Subcutaneous abdominal adipose tissue (tissue), 5 donors: ENCODE measurements around the gene C1orf210.

Source experiments
- H3K27ac ChIP-seq: one replicate; pipeline ENCODE4 v1.7.0; 2013; ENCODE audit warnings: low read depth, mild to moderate bottlenecking, inconsistent platforms, low read length, moderate library complexity
- H3K27me3 ChIP-seq, 5 donors: one replicate each; pipeline ENCODE4 v1.7.0; 2013; ENCODE audit warnings: low read length in 5 of 5, inconsistent platforms in 1 of 5; ENCODE audit not compliant: control insufficient read depth in 5 of 5, insufficient read depth in 4 of 5
- H3K36me3 ChIP-seq, 5 donors: one replicate each; pipeline ENCODE4 v1.7.0; 2013; ENCODE audit warnings: low read length in 5 of 5; ENCODE audit not compliant: control insufficient read depth in 5 of 5, insufficient read depth in 5 of 5
- H3K4me1 ChIP-seq, 5 donors: one replicate each; pipeline ENCODE4 v1.7.0; 2013; ENCODE audit warnings: low read length in 5 of 5, mild to moderate bottlenecking in 3 of 5, moderate library complexity in 1 of 5; ENCODE audit not compliant: control insufficient read depth in 5 of 5, insufficient read depth in 5 of 5
- H3K4me3 ChIP-seq, 5 donors: one replicate each; pipeline ENCODE4 v1.7.0; 2013; ENCODE audit warnings: low read length in 5 of 5, low read depth in 1 of 5
- H3K9ac ChIP-seq, 5 donors: one replicate each; pipeline ENCODE4 v1.7.0; 2013; ENCODE audit warnings: low read length in 5 of 5, mild to moderate bottlenecking in 4 of 5, moderate library complexity in 3 of 5
- H3K9me3 ChIP-seq, 5 donors: one replicate each; pipeline ENCODE4 v1.7.0; 2013; ENCODE audit warnings: low read length in 5 of 5; ENCODE audit not compliant: control insufficient read depth in 5 of 5
- donor health status: healthy.
- donor health status: healthy.
- donor health status: healthy.
- donor health status: healthy.
- donor health status: healthy.

Gene C1orf210

DNA sequence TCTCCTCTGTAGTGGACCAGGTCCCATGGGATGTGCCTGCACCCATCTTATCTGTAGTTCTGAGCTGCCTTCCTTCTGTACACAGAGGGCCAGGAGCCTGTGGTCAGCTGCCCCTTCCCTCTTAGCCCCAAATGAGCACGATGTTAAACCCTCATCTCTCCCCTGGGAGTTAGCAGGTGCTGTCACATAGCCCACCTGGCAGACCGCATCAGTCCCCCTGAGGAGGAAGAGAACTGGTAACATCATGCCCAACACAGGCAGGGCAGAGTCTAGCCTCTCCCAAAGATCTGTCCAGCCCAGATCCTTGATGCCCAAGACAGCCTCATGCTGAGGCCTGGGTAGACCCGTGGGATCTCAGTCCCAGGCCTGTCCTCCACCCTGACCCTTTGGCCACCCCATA, 20.1 kb upstream of the C1orf210 start:
- Histone ChIP-seq H3K9ac (peak overlapping the region in 1 of 5 donors; percentile 11), H3K9me3 (no peaks in the 10 kb centered on the region), H3K27ac (no peak overlapping the region), H3K4me3 (no peak overlapping the region), H3K36me3 (peaks cover 0 to 40% (median 31%) of the 10 kb centered on the region in 5 donors), H3K4me1 (peaks cover 5 to 50% (median 36%) of the 10 kb centered on the region in 5 donors), H3K27me3 (no peaks in the 10 kb centered on the region)

- Histone ChIP-seq H3K9me3 (no peaks in the 10 kb centered on the region), H3K4me3 (peak overlapping the region in 4 of 5 donors; percentile 33 to 63 (median 58)), H3K9ac (peak overlapping the region in 2 of 5 donors; percentile 2 to 50), H3K27me3 (no peaks in the 10 kb centered on the region), H3K4me1 (peaks cover 7 to 55% (median 40%) of the 10 kb centered on the region in 5 donors), H3K27ac (no peak overlapping the region), H3K36me3 (peaks cover 0 to 36% (median 27%) of the 10 kb centered on the region in 5 donors)
These were observed 19.5 kb upstream of the C1orf210 start for GRCh38 chr1:43304771-43305300.

DNA sequence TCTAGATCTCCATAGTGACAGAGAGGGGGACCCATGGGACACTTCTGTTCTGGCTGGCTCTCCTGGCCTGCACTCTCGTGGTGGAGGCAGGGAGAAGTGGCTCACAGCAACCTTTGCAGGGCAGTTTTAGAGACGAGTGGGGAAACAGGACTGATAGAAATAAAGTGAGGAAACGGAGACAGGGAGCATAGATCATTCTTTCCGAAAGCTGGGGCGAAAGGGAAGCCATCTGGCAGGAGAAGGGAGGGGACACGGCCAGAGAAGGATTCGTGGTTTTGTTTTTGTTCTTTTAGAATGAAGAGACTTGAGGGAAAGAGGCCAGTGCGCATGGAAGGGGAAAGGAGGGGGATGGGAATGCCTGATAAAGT, 18.9 kb upstream of the C1orf210 start:
- Histone ChIP-seq H3K4me1 (peaks cover 10 to 60% (median 43%) of the 10 kb centered on the region in 5 donors), H3K9me3 (no peaks in the 10 kb centered on the region), H3K27ac (peak overlapping the region; percentile 35), H3K36me3 (peaks cover 0 to 31% (median 22%) of the 10 kb centered on the region in 5 donors), H3K27me3 (no peaks in the 10 kb centered on the region), H3K9ac (peak overlapping the region in 3 of 5 donors; percentile 2 to 50 (median 34)), H3K4me3 (peak overlapping the region; percentile 12 to 63 (median 58))

- H3K9ac ChIP-seq: peak overlapping the region in 2 of 5 donors; percentile 34 to 50
- peak overlapping the region; percentile 10 to 69 (median 58) for H3K4me3 ChIP-seq
- H3K9me3 ChIP-seq: no peaks in the 10 kb centered on the region
- no peaks in the 10 kb centered on the region for H3K27me3 ChIP-seq
- peak overlapping the region; percentile 35 for H3K27ac ChIP-seq
- H3K36me3 ChIP-seq: peaks cover 0 to 26% (median 16%) of the 10 kb centered on the region in 5 donors
- peaks cover 10 to 64% (median 43%) of the 10 kb centered on the region in 5 donors for H3K4me1 ChIP-seq
These were observed 18.3 kb upstream of the C1orf210 start for GRCh38 chr1:43303471-43304313.

DNA sequence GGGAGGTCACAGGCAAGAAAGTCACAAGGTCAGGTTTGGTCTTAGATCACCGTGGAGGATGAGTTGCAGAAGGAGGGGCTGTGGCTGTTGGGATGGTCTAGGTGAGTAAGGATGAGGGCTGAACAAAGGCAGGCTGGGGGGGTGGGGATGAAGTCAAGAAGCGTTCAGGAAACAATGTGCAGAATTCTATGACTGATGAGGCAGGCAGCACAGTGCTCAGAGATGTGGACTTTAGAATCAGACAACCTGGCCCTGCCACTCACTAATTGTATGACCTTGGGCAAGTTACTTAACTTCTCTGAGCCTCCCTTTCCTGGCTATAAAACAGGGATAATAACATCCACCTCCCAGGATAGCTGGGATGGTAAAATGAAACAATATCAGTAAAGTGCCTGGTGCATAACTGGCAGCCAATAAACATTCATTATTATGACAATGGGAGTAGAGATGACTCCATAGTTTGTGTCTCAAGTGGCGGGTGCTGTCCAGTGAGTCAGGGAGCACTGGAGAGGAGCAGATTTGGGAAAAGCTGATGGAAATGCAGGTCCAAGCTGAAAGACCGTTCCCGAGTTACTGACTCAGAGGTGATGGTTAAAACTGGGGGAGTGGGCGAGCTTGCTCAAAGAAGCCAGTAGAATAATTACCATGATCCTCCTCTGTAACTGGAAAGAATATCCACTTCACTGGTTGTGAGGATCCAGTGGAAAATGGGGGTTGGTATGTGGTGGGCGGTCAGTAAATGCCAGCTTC, 17.5 kb upstream of the C1orf210 start:
- no peaks in the 10 kb centered on the region for H3K9me3 ChIP-seq
- H3K27me3 ChIP-seq: no peaks in the 10 kb centered on the region
- H3K36me3 ChIP-seq: peaks cover 0 to 24% (median 16%) of the 10 kb centered on the region in 5 donors
- H3K27ac ChIP-seq: peak overlapping the region; percentile 77
- H3K4me1 ChIP-seq: peaks cover 10 to 67% (median 43%) of the 10 kb centered on the region in 5 donors
- H3K4me3 ChIP-seq: peak overlapping the region in 4 of 5 donors; percentile 48 to 69 (median 60)
- peak overlapping the region in 4 of 5 donors; percentile 40 to 71 (median 50) for H3K9ac ChIP-seq

DNA sequence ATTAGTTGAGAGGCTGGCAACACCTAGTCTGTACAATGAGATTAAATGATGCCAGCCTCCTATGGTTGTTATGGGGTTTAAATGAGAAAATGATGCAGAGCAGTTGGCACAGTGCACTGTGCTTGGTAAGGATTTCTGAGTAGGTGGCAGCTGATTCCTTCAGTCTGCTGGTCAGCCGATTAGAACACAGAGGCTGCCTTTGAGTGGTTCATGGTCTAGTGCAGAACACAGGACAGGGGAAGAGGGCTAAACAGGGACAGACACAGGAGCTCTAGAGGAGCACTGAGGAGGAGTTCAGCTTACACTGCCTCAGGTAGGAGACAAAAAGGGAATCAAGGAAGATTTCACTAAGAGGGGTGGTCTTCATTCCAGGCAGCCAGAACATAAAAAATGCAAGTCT, 16.8 kb upstream of the C1orf210 start:
- H3K36me3 ChIP-seq: peaks cover 0 to 17% (median 9%) of the 10 kb centered on the region in 5 donors
- H3K27ac ChIP-seq: peak overlapping the region; percentile 77
- peak overlapping the region in 4 of 5 donors; percentile 56 to 71 (median 59) for H3K9ac ChIP-seq
- peak overlapping the region in 4 of 5 donors; percentile 48 to 69 (median 60) for H3K4me3 ChIP-seq
- H3K9me3 ChIP-seq: no peaks in the 10 kb centered on the region
- H3K27me3 ChIP-seq: no peaks in the 10 kb centered on the region
- peaks cover 10 to 71% (median 43%) of the 10 kb centered on the region in 5 donors for H3K4me1 ChIP-seq

GRCh38 chr1:43300378-43301094, 15.2 kb upstream of the C1orf210 start, which contains the start of gene TIE1:
TIE1 (plus strand) TSS chr1:43300982; CDS start chr1:43301072, 90 bp downstream.
- Histone ChIP-seq H3K36me3 (peaks cover 0 to 6% (median under 1%) of the 10 kb centered on the region in 5 donors), H3K4me3 (peak within 1 kb of the TSS in 4 of 5 donors; percentile 48 to 69 (median 60)), H3K9ac (peak within 1 kb of the TSS in 4 of 5 donors; percentile 52 to 71 (median 59)), H3K4me1 (peaks cover 12 to 69% (median 48%) of the 10 kb centered on the region in 5 donors), H3K27ac (peak within 1 kb of the TSS; percentile 77), H3K9me3 (no peaks in the 10 kb centered on the region), H3K27me3 (no peaks in the 10 kb centered on the region)

- Histone ChIP-seq H3K4me3 (no peak overlapping the region), H3K36me3 (no peaks in the 10 kb centered on the region), H3K27me3 (no peaks in the 10 kb centered on the region), H3K4me1 (peaks cover 9 to 69% (median 47%) of the 10 kb centered on the region in 5 donors), H3K9me3 (no peaks in the 10 kb centered on the region), H3K9ac (no peak overlapping the region), H3K27ac (peak overlapping the region; percentile 77)
These were observed 13.7 kb upstream of the C1orf210 start for GRCh38 chr1:43299101-43299500.

GRCh38 chr1:43298055-43298454, 12.7 kb upstream of the C1orf210 start:
- no peaks in the 10 kb centered on the region for H3K27me3 ChIP-seq
- peaks cover 16 to 69% (median 46%) of the 10 kb centered on the region in 5 donors for H3K4me1 ChIP-seq
- no peaks in the 10 kb centered on the region for H3K9me3 ChIP-seq
- H3K4me3 ChIP-seq: no peak overlapping the region
- H3K9ac ChIP-seq: no peak overlapping the region
- no peak overlapping the region for H3K27ac ChIP-seq
- H3K36me3 ChIP-seq: no peaks in the 10 kb centered on the region
